K562 (cell line): ENCODE results near the gene ASIC3. TPM values are rescaled to one million over a fixed set of nuclear protein-coding genes. Genes with fewer than 3 reads are reported as not detected.

ENCODE experiments used
- BHLHE40 ChIP-seq: IDR thresholded peaks from 2 replicates; pipeline ENCODE4 v1.6.1; 2011; ENCODE audit warnings: low read length, improper control_type of control experiment
- EHMT2 ChIP-seq: fragments of 450-650 bp; IDR thresholded peaks from 2 replicates; pipeline ENCODE4 v1.6.1; 2018; ENCODE audit warnings: antibody characterized with exemption
- FOXK2 ChIP-seq, 2 experiments: fragments of 450-650 bp; IDR thresholded peaks in 1 of 2; conservative IDR thresholded peaks in 1 of 2; 2 replicates each; pipeline ENCODE4 v1.6.1; 2016; ENCODE audit warnings: low read depth in 2 of 2, mild to moderate bottlenecking in 1 of 2
- HMGXB4 ChIP-seq: sonication (generic); formaldehyde crosslinking; IDR thresholded peaks from 2 replicates; pipeline ENCODE4 v1.8.1; 2023; ENCODE audit warnings: mild to moderate bottlenecking, missing genetic modification reagents
- MGA ChIP-seq: fragments of 450-650 bp; IDR thresholded peaks from 2 replicates; pipeline ENCODE4 v1.6.1; 2016; ENCODE audit warnings: mild to moderate bottlenecking, moderate library complexity
- NFIX ChIP-seq: fragments of 250-450 bp; sonication (Bioruptor Pico); IDR thresholded peaks from 2 replicates; pipeline ENCODE4 v1.4.0; 2020; ENCODE audit warnings: low read depth, mild to moderate bottlenecking, moderate library complexity
- NFXL1 ChIP-seq: fragments of 450-650 bp; formaldehyde crosslinking; IDR thresholded peaks from 2 replicates; pipeline ENCODE4 v1.4.0; 2021; ENCODE audit warnings: mild to moderate bottlenecking
- NR0B1 ChIP-seq: fragments of 450-650 bp; IDR thresholded peaks from one replicate; pipeline ENCODE4 v1.6.1; 2018; ENCODE audit warnings: mild to moderate bottlenecking, moderate library complexity; ENCODE audit not compliant: partially characterized antibody
- SAFB ChIP-seq: fragments of 200-400 bp; formaldehyde crosslinking; IDR thresholded peaks from 2 replicates; pipeline ENCODE4 v1.6.1; 2017; ENCODE audit warnings: low read depth, low read length, borderline replicate concordance
- SAP30 ChIP-seq: fragments of 200-600 bp; sonication (generic); IDR thresholded peaks from 2 replicates; pipeline ENCODE4 v1.6.1; 2012; ENCODE audit warnings: borderline replicate concordance, low read depth, mild to moderate bottlenecking, moderate library complexity, low read length, control low read depth, inconsistent platforms; ENCODE audit not compliant: insufficient read depth, poor library complexity, severe bottlenecking
- SIRT6 ChIP-seq: IDR thresholded peaks from one replicate; pipeline ENCODE4 v1.6.1; 2012; ENCODE audit warnings: low read depth, mild to moderate bottlenecking, control low read depth, inconsistent platforms, low read length, moderate library complexity
- SRSF1 ChIP-seq: fragments of 200-400 bp; formaldehyde crosslinking; IDR thresholded peaks from 2 replicates; pipeline ENCODE4 v1.6.1; 2017; ENCODE audit warnings: mild to moderate bottlenecking, low read depth, low read length, moderate library complexity
- polyA plus RNA-seq, 8 experiments: library from polyadenylated mRNA; depleted of rRNA in 4 of 8; stranded (reverse) in 5 of 8; unstranded in 3 of 8; fragments of >200 nt; fragmentation: Nextera tagmentation in 2 of 8; fragmentation: Illumina TruSeq in 1 of 8; extraction: Ambion mirVana in 2 of 8; extraction: Trizol in 1 of 8; gene quantifications; 2 replicates each; pipeline versions ENCODE4 v1.2.1 to v1.2.3, GENCODE V29; 2011 to 2014; ENCODE audit warnings: inconsistent platforms in 1 of 8, missing spikeins in 1 of 8
- total RNA-seq, 7 experiments: library from RNA; depleted of rRNA in 6 of 7; stranded (reverse); fragments of >200 nt in 6 of 7; fragmentation: Illumina TruSeq in 2 of 7; extraction: Trizol in 2 of 7; gene quantifications; 2 replicates each; pipeline versions ENCODE4 v1.2.1 to v1.2.3, GENCODE V29; 2011 to 2021; ENCODE audit warnings: low replicate concordance in 1 of 7

The ASIC3 gene
- total and polyA plus RNA-seq, 9 of the 15 experiments (the other 6 are each of a cell fraction or from before 2014, with no cell fraction given), result 0.11 to 5.0 (median 0.87) TPM

GRCh38 chr7:151008511-151009323 lies 39.6 kb upstream of the ASIC3 start (continued):
- TF ChIP-seq MGA (peak; percentile 87), BHLHE40 (peak; percentile 95), SAFB (peak; percentile 56; the same call in 1 of the 2 replicates), SRSF1 (0 out of 2 replicates have a peak, but pooled peaks have one; percentile 73), NFIX (CRISPR knock-in tag) (no peak), FOXK2 (conservative IDR thresholded peaks at IDR 0.05 in 1 of 2, IDR thresholded peaks at IDR 0.05 in 1 of 2; ENCODE audit: low read depth in 2 of 2) (peak in 1 of 2 experiments; percentile 77), SIRT6 (no peak), HMGXB4 (CRISPR knock-in tag) (peak; percentile 97), EHMT2 (no peak), SAP30 (peak; percentile 65), NFXL1 (CRISPR knock-in tag) (peak; percentile 64; the same call in 1 of the 2 replicates), NR0B1 (no peak)
